PC-9 (cell line): ENCODE results near the gene RHOF.

Experiments
- CTCF ChIP-seq: fragments of 200-600 bp; sonication (generic); conservative IDR thresholded peaks from 2 replicates; pipeline ENCODE4 v1.6.1; 2017; ENCODE audit warnings: mixed run types, antibody characterized with exemption, mild to moderate bottlenecking, moderate library complexity
- EZH2 ChIP-seq: fragments of 200-600 bp; sonication (generic); IDR thresholded peaks from 2 replicates; pipeline ENCODE4 v1.8.0; 2017; ENCODE audit warnings: antibody characterized with exemption, low read depth

GRCh38 chr12:121807642-121808347 lies 14.3 kb upstream of the RHOF start:
- TF ChIP-seq CTCF (no peak), EZH2 (no peak)
